Ovary (tissue), 3 donors: ENCODE data around the gene PSD.

Source experiments
- CTCF ChIP-seq, 3 donors: fragments of 450-650 bp in 2 of 3; fragments of 200-600 bp in 1 of 3; IDR thresholded peaks; one replicate each; pipeline versions ENCODE4 v1.5.1 to v1.8.0; 2016 to 2022; ENCODE audit warnings: antibody characterized with exemption in 3 of 3, mild to moderate bottlenecking in 1 of 3
- POLR2A ChIP-seq: fragments of 450-650 bp; IDR thresholded peaks from one replicate; pipeline ENCODE4 v1.6.1; 2017; ENCODE audit warnings: antibody characterized with exemption, mild to moderate bottlenecking, moderate library complexity
- donor health status: DM: no; HTN: no; CAD: no.

GRCh38 chr10:102437515-102437914 lies 18.9 kb upstream of the PSD start:
- TF ChIP-seq POLR2A (no peak), CTCF (IDR thresholded peaks at IDR 0.05) (no peak)
